ENCODE results near the gene G3BP1.

The G3BP1 gene

DNA sequence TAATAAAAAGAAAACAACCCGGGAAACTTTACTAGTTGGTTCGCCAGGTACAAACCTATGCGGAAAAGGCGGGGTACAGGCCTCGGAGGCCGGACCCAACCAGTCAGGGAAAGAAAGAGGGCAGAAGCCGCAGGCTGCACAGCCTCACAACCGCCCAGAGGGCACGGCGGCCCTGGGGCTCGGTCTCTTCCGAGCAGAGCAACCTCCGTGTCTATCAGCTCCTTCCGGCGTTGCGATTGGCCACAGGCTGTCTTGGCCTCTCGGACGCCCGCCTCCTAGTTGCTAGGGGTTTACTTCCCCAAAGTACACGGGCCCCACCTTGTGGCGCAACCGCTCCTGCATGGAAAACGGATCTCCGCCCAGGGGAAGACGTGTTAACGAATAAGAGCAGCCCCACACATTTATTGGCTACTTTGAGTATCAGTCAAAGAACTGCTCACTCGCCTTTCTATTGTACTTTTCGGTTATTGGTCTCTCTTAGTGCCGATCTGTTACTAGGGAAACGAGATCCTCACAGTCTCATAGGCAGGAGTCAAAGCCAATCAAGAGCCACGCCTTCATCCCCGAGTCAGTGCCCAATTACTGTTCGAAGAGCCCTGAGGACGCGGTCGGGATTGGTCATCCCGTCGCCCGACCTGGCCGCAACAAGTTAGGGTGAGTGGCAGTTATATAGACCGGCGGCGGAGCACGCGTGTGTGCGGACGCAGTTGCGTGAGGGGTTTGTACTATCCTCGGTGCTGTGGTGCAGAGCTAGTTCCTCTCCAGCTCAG lies at the start of gene G3BP1:
TSS of gene G3BP1 (plus strand) at position 696 of the 770 bp plus-strand sequence. CDS start 14,667 bp downstream, outside the sequence.
- TF ChIP-seq TAF1 (IDR thresholded peaks at IDR 0.05; ENCODE audit: low read depth), result peak; percentile 73
- no peak for TF ChIP-seq EP300 (IDR thresholded peaks at IDR 0.05; ENCODE audit: borderline replicate concordance)
- TF ChIP-seq TCF12 (IDR thresholded peaks at IDR 0.05; ENCODE audit: low read depth), result peak; percentile 63
- TF ChIP-seq, protein P1, sequence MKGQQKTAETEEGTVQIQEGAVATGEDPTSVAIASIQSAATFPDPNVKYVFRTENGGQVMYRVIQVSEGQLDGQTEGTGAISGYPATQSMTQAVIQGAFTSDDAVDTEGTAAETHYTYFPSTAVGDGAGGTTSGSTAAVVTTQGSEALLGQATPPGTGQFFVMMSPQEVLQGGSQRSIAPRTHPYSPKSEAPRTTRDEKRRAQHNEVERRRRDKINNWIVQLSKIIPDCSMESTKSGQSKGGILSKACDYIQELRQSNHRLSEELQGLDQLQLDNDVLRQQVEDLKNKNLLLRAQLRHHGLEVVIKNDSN (IDR thresholded peaks at IDR 0.05), result no peak
- TF ChIP-seq TEAD4 (IDR thresholded peaks at IDR 0.05), result 0 out of 2 replicates have a peak, but pooled peaks have one; percentile 27
- TF ChIP-seq FOXM1 (IDR thresholded peaks at IDR 0.05; ENCODE audit: borderline replicate concordance, low read depth), result peak; percentile 75; the same call in 1 of the 2 replicates
- TF ChIP-seq EGR1 (IDR thresholded peaks at IDR 0.05), result no peak
- TF ChIP-seq REST (IDR thresholded peaks at IDR 0.05; ENCODE audit: low read depth), result no peak
- 0 out of 2 replicates have a peak, but pooled peaks have one; percentile 17 for TF ChIP-seq NFIC (IDR thresholded peaks at IDR 0.05)
- peak; percentile 47; the same call in 1 of the 2 replicates for TF ChIP-seq RAD21 (IDR thresholded peaks at IDR 0.05; ENCODE audit: low read depth)
- TF ChIP-seq ZBTB7A (IDR thresholded peaks at IDR 0.05; ENCODE audit: low read depth), result no peak
- peak; percentile 64; the same call in 1 of the 2 replicates for TF ChIP-seq YY1 (IDR thresholded peaks at IDR 0.05; ENCODE audit: low read depth)
- TF ChIP-seq MAX (IDR thresholded peaks at IDR 0.05), result peak; percentile 98
- TF ChIP-seq CEBPB (IDR thresholded peaks at IDR 0.05), result peak; percentile 87
- peak; percentile 69; the same call in 1 of the 2 replicates for TF ChIP-seq CREB1 (IDR thresholded peaks at IDR 0.05; ENCODE audit: low read depth)

DNA sequence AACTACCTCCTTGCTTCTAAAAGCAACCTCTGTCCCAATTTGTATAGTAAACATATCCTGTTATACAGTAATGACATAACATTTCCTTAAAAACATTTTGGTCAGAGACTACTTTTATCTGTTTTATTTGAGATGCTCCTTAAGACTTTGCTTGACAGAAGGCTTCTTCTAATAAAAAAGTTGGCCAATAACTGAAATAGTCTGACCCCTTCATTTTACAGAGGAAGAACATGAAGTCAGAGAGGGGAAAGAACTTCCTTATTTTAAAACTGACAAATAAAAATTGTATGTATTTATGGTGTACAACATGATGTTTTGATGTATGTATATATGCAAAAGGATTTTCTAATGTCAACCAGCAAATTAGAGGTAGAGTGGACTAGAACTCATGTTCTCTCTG lies 49.2 kb upstream of the G3BP1 start:
- TF ChIP-seq TAF1 (IDR thresholded peaks at IDR 0.05; ENCODE audit: low read depth), result no peak
- TF ChIP-seq ZBTB7A (IDR thresholded peaks at IDR 0.05; ENCODE audit: low read depth), result no peak

DNA sequence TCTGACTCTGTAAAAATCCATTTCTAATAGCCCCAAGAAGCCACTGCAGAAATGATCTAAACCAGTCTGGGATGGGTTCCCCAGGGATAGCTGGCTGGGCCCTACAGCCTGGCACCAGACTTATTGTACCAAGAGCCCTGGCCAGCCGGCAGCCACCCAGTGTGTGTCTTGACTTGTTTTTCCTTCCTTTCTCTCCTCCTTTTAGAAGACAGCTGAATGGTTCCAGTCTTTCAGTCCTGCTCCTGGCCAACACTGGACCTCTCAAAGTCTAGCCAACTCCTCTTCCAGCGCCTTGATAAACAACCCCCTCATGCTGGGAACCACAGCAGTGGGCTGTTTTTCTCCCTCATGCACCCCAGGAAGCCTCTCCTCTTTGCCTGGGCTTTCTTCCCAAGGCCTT lies 47.4 kb upstream of the G3BP1 start:
- no peak for TF ChIP-seq MAX (IDR thresholded peaks at IDR 0.05)
- no peak for TF ChIP-seq TAF1 (IDR thresholded peaks at IDR 0.05; ENCODE audit: low read depth)
- TF ChIP-seq EGR1 (IDR thresholded peaks at IDR 0.05), result no peak
- no peak for TF ChIP-seq YY1 (IDR thresholded peaks at IDR 0.05; ENCODE audit: low read depth)
- no peak for TF ChIP-seq RAD21 (IDR thresholded peaks at IDR 0.05; ENCODE audit: low read depth)
- TF ChIP-seq TCF12 (IDR thresholded peaks at IDR 0.05; ENCODE audit: low read depth), result no peak
- no peak for TF ChIP-seq CREB1 (IDR thresholded peaks at IDR 0.05; ENCODE audit: low read depth)
- no peak for TF ChIP-seq TEAD4 (IDR thresholded peaks at IDR 0.05)
- TF ChIP-seq NFIC (IDR thresholded peaks at IDR 0.05), result no peak
- TF ChIP-seq CEBPB (IDR thresholded peaks at IDR 0.05), result no peak
- no peak for TF ChIP-seq EP300 (IDR thresholded peaks at IDR 0.05; ENCODE audit: borderline replicate concordance)
- TF ChIP-seq, protein P1 (IDR thresholded peaks at IDR 0.05), result no peak
- TF ChIP-seq FOXM1 (IDR thresholded peaks at IDR 0.05; ENCODE audit: borderline replicate concordance, low read depth), result no peak
- TF ChIP-seq ZBTB7A (IDR thresholded peaks at IDR 0.05; ENCODE audit: low read depth), result no peak
- TF ChIP-seq REST (IDR thresholded peaks at IDR 0.05; ENCODE audit: low read depth), result no peak

- TF ChIP-seq RAD21 (IDR thresholded peaks at IDR 0.05; ENCODE audit: low read depth) (no peak), CEBPB (IDR thresholded peaks at IDR 0.05) (no peak), ZBTB7A (IDR thresholded peaks at IDR 0.05; ENCODE audit: low read depth) (no peak), EP300 (IDR thresholded peaks at IDR 0.05; ENCODE audit: borderline replicate concordance) (no peak), FOXM1 (IDR thresholded peaks at IDR 0.05; ENCODE audit: borderline replicate concordance, low read depth) (no peak), TCF12 (IDR thresholded peaks at IDR 0.05; ENCODE audit: low read depth) (no peak), TEAD4 (IDR thresholded peaks at IDR 0.05) (no peak), TAF1 (IDR thresholded peaks at IDR 0.05; ENCODE audit: low read depth) (no peak), EGR1 (IDR thresholded peaks at IDR 0.05) (no peak), MAX (IDR thresholded peaks at IDR 0.05) (no peak), NFIC (IDR thresholded peaks at IDR 0.05) (no peak), YY1 (IDR thresholded peaks at IDR 0.05; ENCODE audit: low read depth) (no peak), CREB1 (IDR thresholded peaks at IDR 0.05; ENCODE audit: low read depth) (no peak), REST (IDR thresholded peaks at IDR 0.05; ENCODE audit: low read depth) (no peak)
- TF ChIP-seq, protein P1 (IDR thresholded peaks at IDR 0.05), result no peak
Observed at GRCh38 chr5:151730381-151730780, 41.4 kb upstream of the G3BP1 start.

Measured in Ishikawa (cell line).